ENCODE data around the gene NUDT1.

- TF ChIP-seq, protein P1, sequence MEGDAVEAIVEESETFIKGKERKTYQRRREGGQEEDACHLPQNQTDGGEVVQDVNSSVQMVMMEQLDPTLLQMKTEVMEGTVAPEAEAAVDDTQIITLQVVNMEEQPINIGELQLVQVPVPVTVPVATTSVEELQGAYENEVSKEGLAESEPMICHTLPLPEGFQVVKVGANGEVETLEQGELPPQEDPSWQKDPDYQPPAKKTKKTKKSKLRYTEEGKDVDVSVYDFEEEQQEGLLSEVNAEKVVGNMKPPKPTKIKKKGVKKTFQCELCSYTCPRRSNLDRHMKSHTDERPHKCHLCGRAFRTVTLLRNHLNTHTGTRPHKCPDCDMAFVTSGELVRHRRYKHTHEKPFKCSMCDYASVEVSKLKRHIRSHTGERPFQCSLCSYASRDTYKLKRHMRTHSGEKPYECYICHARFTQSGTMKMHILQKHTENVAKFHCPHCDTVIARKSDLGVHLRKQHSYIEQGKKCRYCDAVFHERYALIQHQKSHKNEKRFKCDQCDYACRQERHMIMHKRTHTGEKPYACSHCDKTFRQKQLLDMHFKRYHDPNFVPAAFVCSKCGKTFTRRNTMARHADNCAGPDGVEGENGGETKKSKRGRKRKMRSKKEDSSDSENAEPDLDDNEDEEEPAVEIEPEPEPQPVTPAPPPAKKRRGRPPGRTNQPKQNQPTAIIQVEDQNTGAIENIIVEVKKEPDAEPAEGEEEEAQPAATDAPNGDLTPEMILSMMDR (IDR thresholded peaks at IDR 0.05; ENCODE audit: insufficient read depth, low read length, poor library complexity, severe bottlenecking), result no peak
- no peak for TF ChIP-seq EZH2phosphoT487 (conservative IDR thresholded peaks at IDR 0.05; ENCODE audit: low read length)
These were observed 41.4 kb upstream of the NUDT1 start for GRCh38 chr7:2200584-2200980.

All from SU-DHL-6 (cell line).